GM12874 (cell line): ENCODE measurements around the gene KLK3.

ENCODE experiments used
- TF ChIP-seq, protein P1 (sequence below): IDR thresholded peaks from 2 replicates; pipeline ENCODE4 v1.5.1; 2011; ENCODE audit warnings: low read depth, mild to moderate bottlenecking, control low read depth, low read length, moderate library complexity; ENCODE audit not compliant: insufficient read depth

Gene KLK3

DNA sequence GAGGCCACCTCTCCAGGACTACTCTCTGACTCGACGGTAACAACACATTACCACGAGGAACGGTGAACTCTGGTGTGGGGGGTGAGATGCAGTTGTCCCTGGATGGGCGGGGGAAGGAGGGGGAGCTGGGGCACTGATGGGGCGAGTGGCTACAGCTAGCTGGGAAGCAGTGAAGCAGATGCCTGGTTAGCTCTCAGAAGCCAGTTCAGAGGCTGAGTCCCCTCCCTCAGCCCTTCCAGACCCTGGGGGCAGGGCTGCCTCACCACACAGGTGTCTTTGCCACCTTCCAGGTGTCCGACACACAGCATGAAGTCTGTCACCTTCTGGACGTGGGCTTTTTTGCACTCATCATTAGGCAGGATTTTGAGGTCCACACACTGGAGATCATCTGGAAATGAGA, 35.1 kb upstream of the KLK3 start:
- TF ChIP-seq, protein P1, sequence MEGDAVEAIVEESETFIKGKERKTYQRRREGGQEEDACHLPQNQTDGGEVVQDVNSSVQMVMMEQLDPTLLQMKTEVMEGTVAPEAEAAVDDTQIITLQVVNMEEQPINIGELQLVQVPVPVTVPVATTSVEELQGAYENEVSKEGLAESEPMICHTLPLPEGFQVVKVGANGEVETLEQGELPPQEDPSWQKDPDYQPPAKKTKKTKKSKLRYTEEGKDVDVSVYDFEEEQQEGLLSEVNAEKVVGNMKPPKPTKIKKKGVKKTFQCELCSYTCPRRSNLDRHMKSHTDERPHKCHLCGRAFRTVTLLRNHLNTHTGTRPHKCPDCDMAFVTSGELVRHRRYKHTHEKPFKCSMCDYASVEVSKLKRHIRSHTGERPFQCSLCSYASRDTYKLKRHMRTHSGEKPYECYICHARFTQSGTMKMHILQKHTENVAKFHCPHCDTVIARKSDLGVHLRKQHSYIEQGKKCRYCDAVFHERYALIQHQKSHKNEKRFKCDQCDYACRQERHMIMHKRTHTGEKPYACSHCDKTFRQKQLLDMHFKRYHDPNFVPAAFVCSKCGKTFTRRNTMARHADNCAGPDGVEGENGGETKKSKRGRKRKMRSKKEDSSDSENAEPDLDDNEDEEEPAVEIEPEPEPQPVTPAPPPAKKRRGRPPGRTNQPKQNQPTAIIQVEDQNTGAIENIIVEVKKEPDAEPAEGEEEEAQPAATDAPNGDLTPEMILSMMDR: no peak

DNA sequence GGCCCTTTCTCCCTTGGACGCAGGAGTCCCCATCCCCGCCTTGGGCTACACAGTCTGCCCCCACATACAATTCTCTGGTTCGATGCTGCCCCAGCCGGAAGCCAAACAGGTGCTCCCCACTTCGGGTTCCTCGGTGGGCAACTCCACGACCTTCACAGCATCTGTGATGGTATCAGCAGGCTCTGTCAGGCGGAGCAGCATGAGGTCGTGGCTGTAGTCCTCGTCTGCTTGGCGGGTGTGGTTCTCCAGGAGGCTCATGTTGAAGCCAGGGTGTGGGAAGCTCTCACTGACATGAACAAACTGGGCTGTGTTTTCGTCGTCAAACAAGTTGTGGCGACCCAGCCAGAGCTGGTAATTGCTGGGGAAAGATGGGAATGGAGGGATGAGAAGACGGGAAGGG, 34.6 kb upstream of the KLK3 start:
- TF ChIP-seq, protein P1: no peak

DNA sequence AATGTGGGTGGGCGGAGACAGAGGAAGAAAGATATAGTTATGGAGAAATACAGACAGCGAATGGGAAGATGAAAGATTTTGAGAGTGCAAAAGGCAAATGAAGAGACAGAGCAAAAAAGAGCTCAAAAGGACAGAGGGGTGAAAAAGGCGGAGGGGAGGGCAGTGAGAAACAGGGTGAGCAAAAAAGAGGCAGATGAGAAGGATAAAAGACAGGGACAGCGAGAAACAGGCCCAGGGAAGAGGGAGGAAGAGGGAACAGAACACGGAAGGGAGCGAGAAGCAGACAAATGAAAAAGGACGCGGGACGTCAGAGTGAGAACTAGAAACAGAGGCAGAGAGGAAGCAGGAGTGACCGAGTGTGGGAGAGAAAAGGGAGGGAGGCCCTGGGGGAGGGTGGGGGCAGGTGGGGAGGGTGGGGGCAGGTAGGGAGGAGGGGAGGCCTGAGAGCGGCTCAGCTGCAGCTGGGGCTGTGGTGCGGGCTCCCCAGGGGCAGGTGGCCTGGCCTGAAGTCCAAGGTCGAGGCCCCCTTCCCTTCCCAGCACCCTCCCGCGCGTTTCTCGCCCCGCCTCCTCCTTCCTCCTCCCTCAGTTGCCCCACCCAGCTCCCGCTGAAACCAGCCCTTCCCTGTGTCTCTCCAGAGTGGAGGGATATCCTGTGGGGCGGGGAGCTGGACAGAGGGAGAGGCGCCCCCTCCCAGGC, 34.0 kb upstream of the KLK3 start:
- TF ChIP-seq, protein P1: no peak

DNA sequence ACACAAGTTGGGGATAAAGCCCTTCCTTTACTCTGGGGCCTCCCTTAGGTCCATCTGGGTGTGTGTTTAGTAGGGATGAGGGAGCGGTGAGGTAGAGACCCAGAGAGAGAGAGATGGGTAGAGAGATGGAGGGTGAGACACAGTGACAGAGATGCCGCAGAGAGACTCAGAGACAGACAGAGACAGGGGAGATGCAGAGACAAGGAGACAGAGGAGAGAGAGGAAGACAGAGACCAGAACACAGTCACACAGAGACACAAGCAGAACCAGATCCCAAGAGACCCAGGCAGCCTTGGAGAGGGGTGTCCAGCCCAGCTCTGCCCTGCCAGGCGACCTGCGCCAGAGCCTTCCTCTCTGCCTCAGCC, 33.5 kb upstream of the KLK3 start:
- TF ChIP-seq, protein P1: no peak

DNA sequence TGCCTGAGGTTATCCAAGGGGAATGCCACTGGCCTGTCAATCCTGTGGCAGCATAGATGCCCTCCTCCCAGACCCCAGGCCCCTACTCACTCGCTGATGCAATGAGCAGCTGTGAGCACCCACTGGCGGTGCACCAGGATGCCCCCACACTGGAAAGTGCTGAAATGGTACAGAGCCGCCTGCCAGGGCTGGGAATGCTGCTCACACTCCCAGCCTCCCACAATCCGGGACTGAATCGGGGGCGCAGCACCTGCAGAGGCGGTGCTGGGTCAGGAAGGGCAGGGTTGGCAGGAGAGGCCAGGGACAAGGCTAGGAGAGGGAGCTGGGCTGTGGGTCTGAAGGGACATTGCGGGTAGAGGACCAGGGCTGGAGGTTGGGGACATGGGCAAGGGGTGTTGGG, 33.1 kb upstream of the KLK3 start:
- TF ChIP-seq, protein P1: no peak

DNA sequence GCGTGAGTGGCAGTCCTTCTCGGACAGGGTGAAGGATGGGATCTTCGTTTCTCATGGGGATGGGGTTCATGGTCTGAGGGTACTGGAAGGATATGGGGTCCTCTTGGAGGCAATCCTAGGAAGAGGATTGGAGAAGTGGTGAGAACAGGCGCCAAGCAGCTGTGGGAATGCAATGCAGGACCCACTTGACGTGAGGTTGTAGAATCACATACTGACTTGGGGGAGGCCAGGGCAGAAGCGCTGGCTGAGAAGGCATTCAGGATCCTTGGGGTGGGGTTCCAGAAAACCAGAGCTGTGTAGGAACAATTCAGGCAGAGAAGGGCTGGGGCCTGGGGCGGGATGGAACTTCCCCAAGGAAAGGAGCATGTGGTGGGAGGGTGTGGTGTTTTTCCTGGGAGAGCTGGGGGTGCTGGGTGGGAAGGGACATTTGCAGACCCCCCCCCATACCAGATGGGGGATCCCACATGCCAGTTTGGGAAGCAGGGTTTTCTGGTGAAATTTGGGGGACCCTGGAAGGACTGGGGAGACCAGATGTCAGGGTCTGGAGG, 32.0 kb upstream of the KLK3 start:
- TF ChIP-seq, protein P1: no peak

DNA sequence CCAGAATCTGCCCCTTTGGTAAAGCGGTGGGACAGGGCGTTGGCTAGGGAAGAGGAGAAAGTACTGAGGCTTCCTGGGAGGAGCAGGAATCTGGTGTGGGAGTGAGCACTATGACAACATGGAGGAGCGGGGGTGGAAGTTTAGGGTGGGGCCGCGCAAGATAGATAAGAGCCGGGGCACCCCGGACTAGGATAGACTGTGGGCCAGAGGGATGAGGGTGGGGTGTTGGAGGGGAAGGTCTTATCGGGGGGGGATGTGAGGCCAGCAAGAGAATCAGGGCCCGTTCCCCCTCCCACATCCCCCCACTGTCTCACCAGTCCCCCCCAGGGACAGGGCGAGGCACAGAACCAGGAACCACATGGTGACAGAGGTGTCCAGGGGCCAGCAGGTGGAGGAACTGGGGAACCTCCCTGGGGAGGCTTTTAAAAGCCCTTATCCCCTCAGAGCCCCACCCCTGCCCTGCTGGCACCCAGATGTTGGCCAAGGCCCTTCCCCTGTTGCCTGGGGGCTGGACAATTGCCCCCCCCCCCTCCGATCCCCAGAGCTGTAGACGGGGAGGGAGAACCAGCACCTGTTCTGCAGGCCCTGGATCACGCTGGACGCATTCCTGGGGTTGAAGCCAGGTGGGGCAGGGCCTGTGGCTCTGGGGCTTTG, 31.2 kb upstream of the KLK3 start, which contains the start of gene KLK1:
Gene KLK1 (minus strand): TSS at position 399 of the 654 bp plus-strand sequence. CDS start 39 bp downstream, at position 360.
- TF ChIP-seq, protein P1: no peak
